ENCODE results near the gene TIMM17A. TPM values are rescaled to one million over a fixed set of nuclear protein-coding genes. Genes with fewer than 3 reads are reported as not detected.
"Not testable (repeated sequence)": the region's sequence is repeated elsewhere in the genome, so short reads cannot be mapped to it uniquely, and the experiment has no call there.

The TIMM17A gene
- polyA plus RNA-seq, 1 donor: 41.6 TPM

DNA sequence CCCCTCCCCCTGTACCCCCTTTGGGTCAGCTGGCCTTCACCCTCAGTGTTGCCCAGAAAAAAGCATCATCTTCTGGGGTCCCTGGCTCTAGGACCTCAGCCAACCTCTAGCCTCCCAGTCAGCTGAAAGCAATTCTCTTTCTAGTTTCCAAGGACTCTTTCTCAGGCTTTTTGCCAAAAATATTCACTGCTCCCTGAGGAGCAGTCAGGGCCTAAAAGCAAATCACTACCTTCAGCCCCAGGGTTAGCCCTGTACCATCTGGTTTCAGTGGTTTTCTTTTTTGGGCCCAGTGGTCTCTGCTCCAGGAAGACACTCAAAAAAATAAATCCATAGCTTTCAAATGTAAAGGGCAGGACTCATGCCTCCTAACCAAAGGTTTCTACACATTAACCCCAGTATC lies 5.8 kb upstream of the TIMM17A start:
- no peak overlapping the region for H3K27ac ChIP-seq (ENCODE audit: low read length)

DNA sequence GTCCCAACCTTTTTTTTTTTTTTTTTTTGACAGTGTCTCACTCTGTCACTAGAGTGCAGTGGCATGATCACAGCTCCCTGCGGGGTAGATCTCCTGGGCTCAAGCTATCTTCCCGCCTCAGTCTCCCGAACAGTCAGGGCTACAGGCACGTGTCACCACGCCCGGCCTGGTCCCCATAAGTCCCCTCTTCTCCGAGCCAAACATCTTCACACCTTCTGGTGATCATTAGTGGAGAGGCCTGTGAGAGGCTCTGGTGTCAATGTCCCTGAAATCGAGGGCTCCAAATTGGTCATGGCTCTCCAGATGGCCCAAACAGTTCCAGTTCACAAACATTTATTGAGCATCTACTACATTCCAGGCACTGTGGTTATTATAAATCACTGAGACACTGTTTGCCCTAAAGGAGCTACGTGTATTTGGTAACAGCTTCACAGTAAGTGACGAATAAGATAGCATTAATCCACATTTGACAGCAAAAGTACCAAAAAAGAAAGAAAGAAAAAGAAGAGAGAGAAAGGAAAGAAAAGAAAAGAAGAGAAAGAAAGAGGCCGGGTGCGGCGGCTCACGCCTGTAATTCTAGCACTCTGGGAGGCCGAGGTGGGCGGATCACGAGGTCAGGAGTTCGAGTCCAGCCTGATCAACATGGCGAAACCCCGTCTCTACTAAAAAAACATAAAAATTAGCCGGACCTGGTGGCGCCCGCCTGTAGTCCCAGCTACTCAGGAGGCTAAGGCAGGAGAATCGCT lies 867 bp upstream of the TIMM17A start:
- Histone ChIP-seq H3K27me3 (ENCODE audit: control insufficient read depth, insufficient read depth, low read length) (peaks cover 8% of the 10 kb centered on the region), H3K27ac (ENCODE audit: low read length) (peak overlapping the region; percentile 83), H3K36me3 (ENCODE audit: control insufficient read depth, insufficient read depth, low read length) (peaks cover 17% of the 10 kb centered on the region), H3K9me3 (ENCODE audit: control insufficient read depth, low read depth, low read length) (no peaks in the 10 kb centered on the region), H3K4me1 (ENCODE audit: control insufficient read depth, insufficient read depth, low read length) (peaks cover 6% of the 10 kb centered on the region), H3K4me3 (ENCODE audit: low read length) (peak overlapping the region; percentile 83)
- WGBS (ENCODE audit: insufficient coverage, low lambda C conversion rate): 85% methylated on average over 5 of the region's 24 CpGs
- DNase-seq: no peak

More for the DNA sequence above, 5.8 kb upstream of the TIMM17A start:
- peaks cover 51% of the 10 kb centered on the region for H3K27me3 ChIP-seq (ENCODE audit: control insufficient read depth, insufficient read depth, low read length)
- DNase-seq: no peak
- H3K4me1 ChIP-seq (ENCODE audit: control insufficient read depth, insufficient read depth, low read length): peaks cover 7% of the 10 kb centered on the region
- H3K9me3 ChIP-seq (ENCODE audit: control insufficient read depth, low read depth, low read length): no peaks in the 10 kb centered on the region
- H3K36me3 ChIP-seq (ENCODE audit: control insufficient read depth, insufficient read depth, low read length): no peaks in the 10 kb centered on the region
- H3K4me3 ChIP-seq (ENCODE audit: low read length): no peak overlapping the region

DNA sequence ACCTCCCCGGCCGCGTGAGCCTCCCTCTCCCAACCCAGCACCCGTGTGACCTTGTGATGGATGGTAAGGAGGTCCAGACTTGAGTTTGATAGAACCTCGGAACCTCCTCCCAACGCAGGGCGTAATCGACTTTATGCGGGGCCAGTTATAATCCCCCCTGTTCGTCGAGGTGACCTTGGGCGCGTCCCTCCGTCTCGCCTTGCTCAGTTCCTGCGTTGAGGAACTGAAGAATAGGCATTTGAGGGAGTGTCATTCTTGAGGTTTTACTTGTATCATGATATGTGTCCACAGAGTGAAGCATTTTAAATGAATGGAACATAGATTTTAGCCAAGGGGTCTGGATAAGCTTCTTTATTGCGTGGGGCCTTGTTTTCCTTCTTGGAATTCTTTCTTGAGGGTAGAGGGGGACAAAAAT lies 433 bp downstream of the TIMM17A start:
- Histone ChIP-seq H3K36me3 (ENCODE audit: control insufficient read depth, insufficient read depth, low read length) (peaks cover 28% of the 10 kb centered on the region), H3K4me3 (ENCODE audit: low read length) (peak overlapping the region; percentile 83), H3K27me3 (ENCODE audit: control insufficient read depth, insufficient read depth, low read length) (no peaks in the 10 kb centered on the region), H3K27ac (ENCODE audit: low read length) (peak overlapping the region; percentile 54), H3K9me3 (ENCODE audit: control insufficient read depth, low read depth, low read length) (no peaks in the 10 kb centered on the region), H3K4me1 (ENCODE audit: control insufficient read depth, insufficient read depth, low read length) (peaks cover 6% of the 10 kb centered on the region)
- 0% methylated on average over 1 of the region's 17 CpGs for WGBS (ENCODE audit: insufficient coverage, low lambda C conversion rate)
- DNase-seq: no peak

DNA sequence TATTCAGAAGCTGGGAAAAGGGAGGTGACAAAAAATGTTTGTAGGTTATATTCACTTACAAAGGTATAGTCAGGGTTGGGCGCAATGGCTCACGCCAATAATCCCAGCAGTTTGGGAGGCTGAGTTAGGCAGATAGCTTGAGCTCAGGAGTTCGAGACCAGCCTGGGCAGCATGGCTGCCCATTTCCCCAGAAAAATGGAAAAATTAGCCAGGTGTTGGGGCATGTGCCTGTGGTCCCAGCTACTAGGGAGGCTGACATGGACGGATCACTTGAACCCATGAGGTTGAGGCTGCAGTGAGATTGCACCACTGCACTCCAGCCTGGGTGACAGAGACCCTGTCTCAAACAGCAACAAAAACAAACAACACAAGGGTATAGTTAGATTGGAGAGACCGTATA lies 3.0 kb downstream of the TIMM17A start:
- Histone ChIP-seq H3K9me3 (ENCODE audit: control insufficient read depth, low read depth, low read length) (no peaks in the 10 kb centered on the region), H3K27me3 (ENCODE audit: control insufficient read depth, insufficient read depth, low read length) (no peaks in the 10 kb centered on the region), H3K4me3 (ENCODE audit: low read length) (no peak overlapping the region), H3K36me3 (ENCODE audit: control insufficient read depth, insufficient read depth, low read length) (peaks cover 48% of the 10 kb centered on the region), H3K4me1 (ENCODE audit: control insufficient read depth, insufficient read depth, low read length) (peaks cover 6% of the 10 kb centered on the region), H3K27ac (ENCODE audit: low read length) (no peak overlapping the region)
- 100% methylated on average over 1 of the region's 5 CpGs for WGBS (ENCODE audit: insufficient coverage, low lambda C conversion rate)
- no peak for DNase-seq

- H3K27ac ChIP-seq (ENCODE audit: low read length); H3K4me1 ChIP-seq (ENCODE audit: control insufficient read depth, insufficient read depth, low read length); H3K9me3 ChIP-seq (ENCODE audit: control insufficient read depth, low read depth, low read length); H3K27me3 ChIP-seq (ENCODE audit: control insufficient read depth, insufficient read depth, low read length); DNase-seq; H3K4me3 ChIP-seq (ENCODE audit: low read length): not testable (repeated sequence)
- WGBS (ENCODE audit: insufficient coverage, low lambda C conversion rate): no CpG with 5 or more reads among the region's 10 CpGs
- peaks cover 70% of the 10 kb centered on the region for H3K36me3 ChIP-seq (ENCODE audit: control insufficient read depth, insufficient read depth, low read length)
Observed at GRCh38 chr1:201962382-201962781, 7.1 kb downstream of the TIMM17A start.

DNA sequence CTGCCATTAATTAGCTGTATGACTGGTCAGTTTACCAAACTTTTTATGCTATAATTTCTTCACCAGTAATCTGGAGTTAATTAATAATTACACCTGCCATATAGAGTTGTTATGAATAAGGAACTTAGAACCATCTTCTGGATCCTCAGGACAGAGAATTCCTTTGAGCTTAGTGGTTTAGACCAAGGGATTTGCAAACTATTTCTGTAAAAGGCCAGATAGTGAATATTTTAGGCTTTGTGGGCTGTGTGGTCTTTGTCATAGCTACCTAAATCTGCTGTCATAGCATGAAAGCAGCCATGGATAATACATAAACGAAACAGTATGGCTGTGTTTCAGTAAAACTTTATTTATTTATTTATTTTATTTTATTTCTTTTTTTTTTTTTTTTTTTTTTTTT lies 9.0 kb downstream of the TIMM17A start:
- no CpG with 5 or more reads among the region's 1 CpG for WGBS (ENCODE audit: insufficient coverage, low lambda C conversion rate)
- no peak overlapping the region for H3K4me3 ChIP-seq (ENCODE audit: low read length)
- no peaks in the 10 kb centered on the region for H3K9me3 ChIP-seq (ENCODE audit: control insufficient read depth, low read depth, low read length)
- H3K27me3 ChIP-seq (ENCODE audit: control insufficient read depth, insufficient read depth, low read length): no peaks in the 10 kb centered on the region
- peaks cover 65% of the 10 kb centered on the region for H3K36me3 ChIP-seq (ENCODE audit: control insufficient read depth, insufficient read depth, low read length)
- no peak for DNase-seq
- no peak overlapping the region for H3K27ac ChIP-seq (ENCODE audit: low read length)
- H3K4me1 ChIP-seq (ENCODE audit: control insufficient read depth, insufficient read depth, low read length): no peaks in the 10 kb centered on the region

DNA sequence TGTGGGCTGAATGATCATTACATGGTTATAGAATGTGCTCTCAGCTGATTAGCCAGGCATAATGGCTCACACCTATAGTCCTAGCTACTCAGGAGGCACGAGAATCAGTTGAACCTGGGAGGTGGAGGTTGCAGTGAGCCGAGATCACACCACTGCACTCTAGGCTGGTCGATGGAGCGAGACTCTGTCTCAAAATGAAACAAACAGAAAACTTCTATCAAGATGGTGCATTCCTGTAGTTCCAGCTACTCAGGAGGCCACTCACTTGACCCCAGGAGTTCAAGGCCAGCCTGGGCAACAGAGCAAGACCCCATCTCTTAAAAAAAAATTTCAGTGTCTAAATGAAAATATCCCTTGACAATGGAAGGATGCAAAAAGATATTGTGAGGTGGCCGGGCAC lies 10.9 kb downstream of the TIMM17A start:
- no peak for DNase-seq
- H3K27ac ChIP-seq (ENCODE audit: low read length): no peak overlapping the region
- H3K4me1 ChIP-seq (ENCODE audit: control insufficient read depth, insufficient read depth, low read length): no peaks in the 10 kb centered on the region
- no peaks in the 10 kb centered on the region for H3K9me3 ChIP-seq (ENCODE audit: control insufficient read depth, low read depth, low read length)
- H3K36me3 ChIP-seq (ENCODE audit: control insufficient read depth, insufficient read depth, low read length): peaks cover 66% of the 10 kb centered on the region
- WGBS (ENCODE audit: insufficient coverage, low lambda C conversion rate): no CpG with 5 or more reads among the region's 5 CpGs
- H3K4me3 ChIP-seq (ENCODE audit: low read length): no peak overlapping the region
- H3K27me3 ChIP-seq (ENCODE audit: control insufficient read depth, insufficient read depth, low read length): no peaks in the 10 kb centered on the region

GRCh38 chr1:201968202-201968925 lies 13.1 kb downstream of the TIMM17A start:
- Histone ChIP-seq H3K4me3 (ENCODE audit: low read length) (no peak overlapping the region), H3K27me3 (ENCODE audit: control insufficient read depth, insufficient read depth, low read length) (no peaks in the 10 kb centered on the region), H3K4me1 (ENCODE audit: control insufficient read depth, insufficient read depth, low read length) (no peaks in the 10 kb centered on the region), H3K27ac (ENCODE audit: low read length) (no peak overlapping the region), H3K36me3 (ENCODE audit: control insufficient read depth, insufficient read depth, low read length) (peaks cover 51% of the 10 kb centered on the region), H3K9me3 (ENCODE audit: control insufficient read depth, low read depth, low read length) (no peaks in the 10 kb centered on the region)
- no peak for DNase-seq
- 82% methylated on average over 2 of the region's 16 CpGs for whole genome bisulfite sequencing (ENCODE audit: insufficient coverage, low lambda C conversion rate)

- no peaks in the 10 kb centered on the region for H3K27me3 ChIP-seq (ENCODE audit: control insufficient read depth, insufficient read depth, low read length)
- WGBS (ENCODE audit: insufficient coverage, low lambda C conversion rate): 88% methylated on average over 3 of the region's 9 CpGs
- no peak for DNase-seq
- H3K36me3 ChIP-seq (ENCODE audit: control insufficient read depth, insufficient read depth, low read length): peaks cover 34% of the 10 kb centered on the region
- no peak overlapping the region for H3K27ac ChIP-seq (ENCODE audit: low read length)
- H3K4me3 ChIP-seq (ENCODE audit: low read length): no peak overlapping the region
- H3K9me3 ChIP-seq (ENCODE audit: control insufficient read depth, low read depth, low read length): no peaks in the 10 kb centered on the region
- H3K4me1 ChIP-seq (ENCODE audit: control insufficient read depth, insufficient read depth, low read length): no peaks in the 10 kb centered on the region
Observed at GRCh38 chr1:201970334-201971159, 15.2 kb downstream of the TIMM17A start.

DNA sequence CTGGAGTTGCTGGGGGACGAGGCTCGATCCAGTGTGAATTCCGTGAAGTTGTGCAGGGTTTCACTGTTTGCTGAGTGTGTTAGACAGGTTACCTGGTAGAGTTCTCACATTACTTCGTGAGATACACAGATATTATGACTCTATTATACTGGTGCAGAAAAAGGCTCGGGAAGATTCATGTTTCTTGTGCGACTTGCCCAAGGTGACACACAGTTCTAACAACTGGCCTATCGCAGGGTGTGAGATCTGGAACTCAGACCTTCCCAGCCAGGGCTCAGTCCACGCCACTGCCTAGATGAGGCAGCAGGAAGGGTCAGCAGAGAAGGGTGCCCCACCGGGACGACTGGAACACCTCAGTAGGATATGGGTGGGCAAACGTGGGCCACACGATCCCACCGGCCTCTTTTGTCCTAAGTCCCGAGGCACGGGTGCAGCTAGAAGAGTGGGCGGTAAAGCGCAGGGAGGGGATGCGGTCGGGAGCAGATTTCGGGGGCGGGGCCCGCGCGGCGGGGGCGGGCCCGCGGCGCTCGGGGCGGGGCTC lies 26.8 kb downstream of the TIMM17A start:
- Histone ChIP-seq H3K9me3 (ENCODE audit: control insufficient read depth, low read depth, low read length) (no peaks in the 10 kb centered on the region), H3K4me3 (ENCODE audit: low read length) (peak overlapping the region; percentile 48), H3K27ac (ENCODE audit: low read length) (peak overlapping the region; percentile 41), H3K4me1 (ENCODE audit: control insufficient read depth, insufficient read depth, low read length) (peaks cover 5% of the 10 kb centered on the region), H3K27me3 (ENCODE audit: control insufficient read depth, insufficient read depth, low read length) (no peaks in the 10 kb centered on the region), H3K36me3 (ENCODE audit: control insufficient read depth, insufficient read depth, low read length) (peaks cover 4% of the 10 kb centered on the region)
- no CpG with 5 or more reads among the region's 31 CpGs for WGBS (ENCODE audit: insufficient coverage, low lambda C conversion rate)
- DNase-seq: peak in 1 of 2 donors; percentile 41

All from large intestine (tissue), 3 donors.